Mucosa of descending colon (tissue), 3 donors: ENCODE data around the gene PPM1A. TPM values are rescaled to one million over a fixed set of nuclear protein-coding genes. Genes with fewer than 3 reads are reported as not detected.

ENCODE experiments used
- ATAC-seq: fragments of 200-7000 bp; cut with Tn5 transposase; one replicate; pipeline ENCODE4 v1.9.1; 2020; ENCODE audit warnings: mild to moderate bottlenecking, moderate library complexity
- DNase-seq, 3 donors: peaks; one replicate each; pipeline ENCODE4 v3.0.0-alpha.2; 2020
- H3K36me3 ChIP-seq: fragments of 200-600 bp; one replicate; pipeline ENCODE4 v1.8.0; 2021; ENCODE audit warnings: low read depth, mild to moderate bottlenecking
- H3K4me1 ChIP-seq: fragments of 200-600 bp; one replicate; pipeline ENCODE4 v1.8.0; 2021; ENCODE audit warnings: low read depth, mild to moderate bottlenecking
- H3K4me3 ChIP-seq: fragments of 200-600 bp; one replicate; pipeline ENCODE4 v1.8.0; 2021; ENCODE audit warnings: mild to moderate bottlenecking
- H3K9me3 ChIP-seq: fragments of 200-600 bp; one replicate; pipeline ENCODE4 v1.8.0; 2021; ENCODE audit warnings: mild to moderate bottlenecking
- intact Hi-C, 2 donors: fragments of 100-400 bp; cut with DNase I in 1 of 2; cut with micrococcal nuclease in 1 of 2; formaldehyde crosslinking; loops; one replicate each; pipeline versions ENCODE4 v1.11.0 to v1.11.1; 2022; cut with DNase I, micrococcal nuclease
- total RNA-seq, 3 donors: library from RNA; stranded (reverse); fragmentation: NEBNext Ultra II Directional in 2 of 3; extraction: Animal tissue kit (Norgen Biotek cat#: 25700) in 2 of 3; gene quantifications; one replicate each; pipeline versions ENCODE4 v1.2.1 to v1.2.4, GENCODE V29; 2021 to 2023
- TF ChIP-seq, protein P1 (sequence below): fragments of 200-600 bp; IDR thresholded peaks from one replicate; pipeline ENCODE4 v1.8.0; 2022; ENCODE audit warnings: antibody characterized with exemption, mild to moderate bottlenecking
- donor health status: DM: no; HTN: no; CAD: no; lungs with moderate emphysema.
- donor health status: DM: no; HTN: no; CAD: no.
- donor health status: DM: no; HTN: yes; CAD: no.

The PPM1A gene
- total RNA-seq, 3 donors from 2014 or later = 102 to 124 (median 111) TPM

DNA sequence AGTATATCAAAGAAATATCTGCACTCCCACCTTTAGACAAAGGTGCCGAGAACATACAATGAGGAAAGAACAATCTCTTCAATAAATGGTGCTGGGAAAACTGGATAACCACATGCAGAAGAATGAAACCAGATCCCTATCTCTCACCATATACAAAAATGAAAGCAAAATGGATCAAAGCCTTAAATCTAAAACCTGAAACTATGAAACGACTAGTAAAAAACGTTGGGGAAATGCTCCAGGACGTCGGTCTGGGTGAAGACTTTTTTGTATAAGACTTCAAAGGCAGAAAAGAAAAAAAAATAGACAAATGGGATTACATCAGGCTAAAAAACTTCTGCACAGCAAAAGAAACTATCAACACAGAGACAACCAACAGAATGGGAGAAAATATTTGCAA is 83.8 kb downstream of the PPM1A start:
- TF ChIP-seq, protein P1, sequence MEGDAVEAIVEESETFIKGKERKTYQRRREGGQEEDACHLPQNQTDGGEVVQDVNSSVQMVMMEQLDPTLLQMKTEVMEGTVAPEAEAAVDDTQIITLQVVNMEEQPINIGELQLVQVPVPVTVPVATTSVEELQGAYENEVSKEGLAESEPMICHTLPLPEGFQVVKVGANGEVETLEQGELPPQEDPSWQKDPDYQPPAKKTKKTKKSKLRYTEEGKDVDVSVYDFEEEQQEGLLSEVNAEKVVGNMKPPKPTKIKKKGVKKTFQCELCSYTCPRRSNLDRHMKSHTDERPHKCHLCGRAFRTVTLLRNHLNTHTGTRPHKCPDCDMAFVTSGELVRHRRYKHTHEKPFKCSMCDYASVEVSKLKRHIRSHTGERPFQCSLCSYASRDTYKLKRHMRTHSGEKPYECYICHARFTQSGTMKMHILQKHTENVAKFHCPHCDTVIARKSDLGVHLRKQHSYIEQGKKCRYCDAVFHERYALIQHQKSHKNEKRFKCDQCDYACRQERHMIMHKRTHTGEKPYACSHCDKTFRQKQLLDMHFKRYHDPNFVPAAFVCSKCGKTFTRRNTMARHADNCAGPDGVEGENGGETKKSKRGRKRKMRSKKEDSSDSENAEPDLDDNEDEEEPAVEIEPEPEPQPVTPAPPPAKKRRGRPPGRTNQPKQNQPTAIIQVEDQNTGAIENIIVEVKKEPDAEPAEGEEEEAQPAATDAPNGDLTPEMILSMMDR = no peak
- Histone ChIP-seq H3K36me3 (no peaks in the 10 kb centered on the region), H3K4me3 (no peak overlapping the region), H3K4me1 (no peaks in the 10 kb centered on the region), H3K9me3 (no peaks in the 10 kb centered on the region)
- ATAC-seq (no peak), DNase-seq (no peak)
- intact Hi-C loops = no loop called here

DNA sequence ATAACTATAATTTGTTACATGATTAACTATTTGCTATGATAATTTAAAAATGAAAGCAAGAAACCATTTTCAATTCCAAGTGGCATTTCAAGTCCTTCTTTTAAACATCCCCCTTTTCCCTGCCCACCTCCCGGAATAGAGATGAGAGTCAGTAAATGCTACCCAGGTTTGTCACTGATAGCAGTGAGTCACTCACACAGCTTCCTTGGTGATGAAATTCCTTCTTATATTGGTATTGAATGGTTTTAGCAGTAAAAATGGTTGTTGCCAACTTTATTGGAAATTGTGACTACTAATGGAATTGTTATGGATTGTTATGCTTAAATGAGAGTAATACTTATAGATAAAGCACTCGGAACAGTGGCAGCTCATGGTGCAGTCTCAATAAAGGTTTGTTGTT is 90.5 kb downstream of the PPM1A start:
- ATAC-seq = no peak

DNA sequence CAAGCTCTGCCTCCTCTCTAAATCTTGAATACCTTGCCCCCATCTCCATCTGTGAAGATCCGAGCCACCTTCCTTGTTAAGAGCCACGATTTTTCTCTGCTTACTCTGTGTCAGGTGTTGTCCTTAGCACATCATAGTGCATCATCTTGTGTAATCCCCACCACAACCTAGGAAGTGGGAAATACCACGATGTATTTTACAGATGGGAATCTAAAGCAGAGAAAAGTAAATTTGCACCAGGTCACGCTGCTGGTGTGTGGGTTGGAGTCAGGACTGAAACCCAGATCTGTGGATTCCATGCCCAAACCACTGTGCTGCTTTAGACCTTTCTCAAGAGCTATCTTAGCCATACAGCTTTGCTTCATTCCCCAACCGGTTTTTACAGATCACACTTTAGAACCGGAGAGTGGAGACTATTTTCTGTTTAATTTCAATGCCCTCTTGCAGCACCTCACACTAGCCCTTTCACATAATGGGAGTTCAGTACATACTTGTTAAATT is 94.6 kb downstream of the PPM1A start:
- Histone ChIP-seq H3K9me3 (no peaks in the 10 kb centered on the region), H3K4me1 (no peaks in the 10 kb centered on the region), H3K4me3 (no peak overlapping the region), H3K36me3 (no peaks in the 10 kb centered on the region)
- intact Hi-C loops = no loop called here
- DNase-seq = no peak
- ATAC-seq = no peak
- TF ChIP-seq, protein P1 = no peak

More for the DNA sequence above, 90.5 kb downstream of the PPM1A start:
- H3K4me1 ChIP-seq = no peaks in the 10 kb centered on the region
- TF ChIP-seq, protein P1 = no peak
- intact Hi-C loops = no loop called here
- no peak overlapping the region for H3K4me3 ChIP-seq
- no peak for DNase-seq
- H3K9me3 ChIP-seq = no peaks in the 10 kb centered on the region
- no peaks in the 10 kb centered on the region for H3K36me3 ChIP-seq

DNA sequence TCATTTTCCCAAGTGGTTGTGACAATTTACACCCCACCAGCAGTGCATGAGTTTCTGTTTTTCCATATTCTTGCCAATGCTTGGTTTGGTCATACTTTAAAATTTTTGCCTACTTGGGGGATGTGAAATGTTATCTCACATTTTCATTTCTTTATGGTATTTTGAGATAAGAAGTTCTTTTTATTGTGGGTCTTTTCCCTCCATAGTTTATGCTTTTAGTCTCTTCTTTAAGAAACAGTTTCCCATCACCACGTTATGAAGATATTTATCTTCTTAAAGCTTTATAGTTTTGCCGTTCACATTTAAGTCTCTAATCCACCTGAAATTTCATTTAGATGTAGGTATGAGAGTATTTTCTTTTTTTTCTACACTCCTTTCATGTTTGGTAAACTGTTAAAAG is 95.7 kb downstream of the PPM1A start:
- TF ChIP-seq, protein P1 = no peak

DNA sequence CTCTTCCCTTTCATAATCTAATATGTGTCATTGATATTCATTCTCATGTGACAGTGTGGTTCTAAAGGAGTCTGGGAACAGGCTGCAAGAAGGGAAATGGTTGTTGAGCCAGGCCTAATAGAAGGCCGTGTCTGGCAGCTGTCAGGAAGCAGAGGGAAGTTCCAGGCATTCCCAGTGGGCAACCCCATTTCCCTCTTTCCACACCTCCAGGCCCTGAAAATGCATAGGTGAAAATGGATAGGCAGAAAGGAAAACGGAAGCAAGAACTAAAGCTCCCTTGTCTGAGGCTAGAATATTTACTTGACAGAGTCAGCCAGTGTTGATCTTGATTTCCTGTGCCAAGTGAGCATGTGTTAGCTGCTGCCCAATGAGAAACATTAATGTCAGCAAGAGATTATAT is 97.7 kb downstream of the PPM1A start:
- intact Hi-C loops = no loop called here
- ATAC-seq (no peak), DNase-seq (no peak)
- Histone ChIP-seq H3K4me3 (no peak overlapping the region), H3K36me3 (no peaks in the 10 kb centered on the region), H3K9me3 (no peaks in the 10 kb centered on the region), H3K4me1 (no peaks in the 10 kb centered on the region)
- TF ChIP-seq, protein P1 = no peak

More for the DNA sequence above, 95.7 kb downstream of the PPM1A start:
- DNase-seq (no peak), ATAC-seq (no peak)
- no peak overlapping the region for H3K4me3 ChIP-seq
- H3K4me1 ChIP-seq = no peaks in the 10 kb centered on the region
- no peaks in the 10 kb centered on the region for H3K36me3 ChIP-seq
- H3K9me3 ChIP-seq = no peaks in the 10 kb centered on the region
- intact Hi-C loops = no loop called here

DNA sequence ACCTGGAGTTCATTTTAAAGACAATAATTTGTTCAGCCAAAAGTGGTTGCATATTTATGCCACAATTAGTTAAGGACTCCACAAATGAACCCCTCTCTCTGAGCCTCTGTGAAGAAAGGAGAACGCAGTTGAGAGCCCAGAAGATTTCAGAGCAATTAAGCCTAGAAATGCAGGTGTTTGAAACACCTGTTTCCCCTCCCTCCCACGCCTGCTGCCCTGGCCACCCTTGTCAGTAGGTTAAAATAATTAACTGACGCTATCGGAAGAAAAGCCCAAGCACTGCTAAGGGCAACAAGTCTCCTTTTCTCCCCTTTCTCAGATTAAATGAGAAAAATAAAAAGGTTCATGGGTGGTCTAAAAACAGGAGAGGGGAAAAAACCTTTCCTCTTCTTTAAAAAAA is 99.2 kb downstream of the PPM1A start:
- TF ChIP-seq, protein P1 = no peak
- Histone ChIP-seq H3K9me3 (no peaks in the 10 kb centered on the region), H3K4me1 (no peaks in the 10 kb centered on the region), H3K36me3 (no peaks in the 10 kb centered on the region), H3K4me3 (no peak overlapping the region)
- ATAC-seq = no peak
- no peak for DNase-seq
- intact Hi-C loops = no loop called here
